Neural crest cell (in vitro differentiated cells): ENCODE data around the gene GPR161. TPM values are rescaled to one million over a fixed set of nuclear protein-coding genes. Genes with fewer than 3 reads are reported as not detected.

Experiments
- DNase-seq: peaks from one replicate; pipeline ENCODE4 v3.0.0; 2021; ENCODE audit warnings: low read depth, mixed read lengths, low spot score
- H3K27ac Mint-ChIP-seq: one replicate; pipeline ENCODE4 v1.8.0; 2021; ENCODE audit warnings: mild to moderate bottlenecking, mixed read lengths; ENCODE audit not compliant: unreplicated experiment
- H3K27me3 Mint-ChIP-seq: 2 replicates; pipeline ENCODE4 v1.8.0; 2021; ENCODE audit warnings: low read depth, mild to moderate bottlenecking, mixed read lengths
- H3K36me3 Mint-ChIP-seq: 2 replicates; pipeline ENCODE4 v1.8.0; 2021; ENCODE audit warnings: low read depth, mild to moderate bottlenecking, mixed read lengths
- H3K4me1 Mint-ChIP-seq: 2 replicates; pipeline ENCODE4 v1.8.0; 2021; ENCODE audit warnings: mixed read lengths
- H3K4me3 Mint-ChIP-seq: one replicate; pipeline ENCODE4 v1.8.0; 2021; ENCODE audit warnings: mild to moderate bottlenecking, mixed read lengths
- H3K9me3 Mint-ChIP-seq: 2 replicates; pipeline ENCODE4 v1.8.0; 2021; ENCODE audit warnings: mixed read lengths
- CTCF ChIP-seq: fragments of 200-600 bp; sonication (generic); conservative IDR thresholded peaks from 2 replicates; pipeline ENCODE4 v1.5.0; 2021; ENCODE audit warnings: antibody characterized with exemption, mild to moderate bottlenecking
- total RNA-seq: library from RNA; stranded (reverse); gene quantifications from 2 replicates; pipeline ENCODE4 v1.2.1, GENCODE V29; 2021

Gene GPR161
- total RNA-seq, 1 donor from 2014 or later, result 47.7 TPM

- no peak overlapping the region for H3K27ac Mint-ChIP-seq
- H3K27me3 Mint-ChIP-seq, result no peaks in the 10 kb centered on the region
- H3K36me3 Mint-ChIP-seq, result peaks cover 51% of the 10 kb centered on the region
- DNase-seq, result no peak
- no peak for TF ChIP-seq CTCF
- peaks cover 2% of the 10 kb centered on the region for H3K9me3 Mint-ChIP-seq
- no peak overlapping the region for H3K4me3 Mint-ChIP-seq
- H3K4me1 Mint-ChIP-seq, result peaks cover 37% of the 10 kb centered on the region
These were observed 9.2 kb downstream of the GPR161 start for GRCh38 chr1:168127503-168127902.

- H3K9me3 Mint-ChIP-seq, result peaks cover 2% of the 10 kb centered on the region
- TF ChIP-seq CTCF, result no peak
- peaks cover 21% of the 10 kb centered on the region for H3K4me1 Mint-ChIP-seq
- DNase-seq, result no peak
- no peak overlapping the region for H3K4me3 Mint-ChIP-seq
- H3K27ac Mint-ChIP-seq, result no peak overlapping the region
- peaks cover 53% of the 10 kb centered on the region for H3K36me3 Mint-ChIP-seq
- no peaks in the 10 kb centered on the region for H3K27me3 Mint-ChIP-seq
These were observed 11.7 kb downstream of the GPR161 start for GRCh38 chr1:168125051-168125450.

- Mint-ChIP-seq H3K27ac (no peak overlapping the region), H3K4me1 (peaks cover 12% of the 10 kb centered on the region), H3K9me3 (peaks cover 8% of the 10 kb centered on the region), H3K4me3 (no peak overlapping the region), H3K27me3 (no peaks in the 10 kb centered on the region), H3K36me3 (peaks cover 48% of the 10 kb centered on the region)
- no peak for TF ChIP-seq CTCF
- no peak for DNase-seq
These were observed 15.2 kb downstream of the GPR161 start for GRCh38 chr1:168121401-168122011.

- Mint-ChIP-seq H3K9me3 (peaks cover 8% of the 10 kb centered on the region), H3K4me3 (no peak overlapping the region), H3K4me1 (peaks cover 2% of the 10 kb centered on the region), H3K27me3 (no peaks in the 10 kb centered on the region), H3K27ac (no peak overlapping the region), H3K36me3 (peaks cover 44% of the 10 kb centered on the region)
- no peak for DNase-seq
- TF ChIP-seq CTCF, result no peak
These were observed 17.0 kb downstream of the GPR161 start for GRCh38 chr1:168119750-168120149.

- H3K4me1 Mint-ChIP-seq, result peaks cover 5% of the 10 kb centered on the region
- peaks cover 42% of the 10 kb centered on the region for H3K36me3 Mint-ChIP-seq
- no peak for TF ChIP-seq CTCF
- no peak for DNase-seq
- H3K9me3 Mint-ChIP-seq, result peaks cover 10% of the 10 kb centered on the region
- H3K27me3 Mint-ChIP-seq, result no peaks in the 10 kb centered on the region
- H3K27ac Mint-ChIP-seq, result no peak overlapping the region
- no peak overlapping the region for H3K4me3 Mint-ChIP-seq
These were observed 20.4 kb downstream of the GPR161 start for GRCh38 chr1:168116327-168116799.
